Subcutaneous adipose tissue (tissue), 4 donors: ENCODE data around the gene BIRC6. TPM values are rescaled to one million over a fixed set of nuclear protein-coding genes. Genes with fewer than 3 reads are reported as not detected.

Experiments
- CTCF ChIP-seq: fragments of 450-650 bp; IDR thresholded peaks from one replicate; pipeline ENCODE4 v1.5.1; 2016; ENCODE audit warnings: low read depth, mild to moderate bottlenecking, control low read depth, antibody characterized with exemption, moderate library complexity
- total RNA-seq, 4 donors: library from RNA; depleted of rRNA; stranded (reverse); fragments of >200 nt; gene quantifications; one replicate each; pipeline ENCODE4 v1.1.0, GENCODE V29; 2016

The BIRC6 gene
- total RNA-seq, 4 donors from 2014 or later: 120 to 147 (median 143) TPM

GRCh38 chr2:32422133-32422532 is 65.3 kb downstream of the BIRC6 start:
- TF ChIP-seq CTCF: no peak

DNA sequence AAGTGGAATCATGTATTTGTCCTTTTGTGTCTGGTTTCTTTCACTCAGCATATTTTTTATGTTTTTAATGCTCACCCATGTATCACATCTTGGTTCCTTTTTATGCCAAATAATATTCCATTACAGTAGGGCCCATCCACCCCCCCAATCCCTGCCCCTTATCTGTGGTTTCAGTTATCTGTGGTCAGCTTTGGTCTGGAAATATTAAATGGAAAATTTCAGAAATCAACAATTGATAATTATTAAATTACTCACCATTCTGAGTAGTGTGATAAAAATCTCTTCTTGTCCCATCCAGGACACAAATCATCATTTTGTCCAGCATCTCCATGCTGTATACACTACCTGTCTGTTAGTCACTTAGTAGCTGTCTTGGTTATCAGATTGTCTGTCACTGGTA is 66.7 kb downstream of the BIRC6 start:
- no peak for TF ChIP-seq CTCF

DNA sequence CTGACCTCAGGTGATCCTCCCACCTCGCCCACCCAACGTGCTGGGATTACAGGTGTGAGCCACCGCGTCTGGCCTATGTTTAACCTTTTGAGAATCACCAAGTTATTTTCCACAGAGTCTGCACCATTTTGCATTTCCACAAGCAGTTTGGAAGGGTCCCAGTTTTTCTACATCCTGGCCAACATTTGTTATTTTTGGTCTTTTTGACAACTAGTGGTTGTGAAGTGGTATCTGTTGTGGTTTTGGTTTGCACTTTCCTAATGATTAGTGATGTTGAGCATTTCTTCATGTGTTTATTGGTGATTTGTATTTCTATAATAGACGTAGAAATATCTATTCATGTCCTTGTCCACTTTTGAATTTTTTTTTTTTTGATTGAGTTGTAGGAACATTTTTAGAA is 67.9 kb downstream of the BIRC6 start:
- TF ChIP-seq CTCF: no peak

- TF ChIP-seq CTCF: no peak
These were observed 68.9 kb downstream of the BIRC6 start for GRCh38 chr2:32425719-32426141.

- TF ChIP-seq CTCF: no peak
These were observed 71.1 kb downstream of the BIRC6 start for GRCh38 chr2:32427672-32428610.

- TF ChIP-seq CTCF: no peak
These were observed 74.0 kb downstream of the BIRC6 start for GRCh38 chr2:32430804-32431203.

DNA sequence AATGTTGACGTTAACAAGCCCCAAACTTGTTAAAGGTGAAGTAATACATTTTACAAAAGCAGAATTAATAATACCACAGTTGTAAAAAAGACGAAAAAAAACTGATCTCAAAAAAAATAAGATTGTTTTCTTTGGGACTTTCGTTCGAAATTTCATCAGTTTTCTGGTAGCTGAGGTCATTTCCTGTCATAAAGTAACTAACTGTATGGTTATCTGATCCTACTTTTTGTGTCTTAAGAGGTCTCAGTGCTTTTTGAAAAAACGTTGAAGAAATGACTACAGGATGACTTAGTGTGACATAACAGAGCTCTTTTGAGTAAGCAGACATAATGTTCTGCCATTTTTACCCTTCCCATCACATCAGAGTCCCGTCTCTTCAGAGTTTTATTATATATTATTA is 79.3 kb downstream of the BIRC6 start:
- TF ChIP-seq CTCF: no peak
